NCI-H524 (cell line): Measurements from ENCODE around the gene PRKG2.

Experiments used
- DNase-seq, 2 experiments: peaks; one replicate each; lab custom pipeline; 2025; lab: John Stamatoyannopoulos, UW

Gene PRKG2

GRCh38 chr4:81093720-81094401 lies 121.2 kb downstream of the PRKG2 start:
- no peak for DNase-seq

- DNase-seq = no peak
Measured at GRCh38 chr4:81085979-81086378, 129.0 kb downstream of the PRKG2 start.

GRCh38 chr4:81085291-81085690 lies 129.7 kb downstream of the PRKG2 start:
- DNase-seq = no peak

- peak in 1 of 2 experiments; percentile 5 for DNase-seq
Measured at GRCh38 chr4:81084634-81085033, 130.4 kb downstream of the PRKG2 start.

GRCh38 chr4:81084029-81084428 lies 131.0 kb downstream of the PRKG2 start:
- peak in 1 of 2 experiments; percentile 12 for DNase-seq

GRCh38 chr4:81081156-81081555 lies 133.9 kb downstream of the PRKG2 start:
- no peak for DNase-seq

- DNase-seq = no peak
Measured at GRCh38 chr4:81071013-81071412, 144.0 kb downstream of the PRKG2 start.

- peak; percentile 68 to 86 for DNase-seq
Measured at GRCh38 chr4:81069706-81070331, 145.2 kb downstream of the PRKG2 start.

- DNase-seq = no peak
Measured at GRCh38 chr4:81065446-81065845, 149.6 kb downstream of the PRKG2 start.

GRCh38 chr4:81062001-81062400 lies 153.0 kb downstream of the PRKG2 start:
- no peak for DNase-seq

- no peak for DNase-seq
Measured at GRCh38 chr4:81061344-81061730, 153.7 kb downstream of the PRKG2 start.

- DNase-seq = no peak
Measured at GRCh38 chr4:81060587-81061343, 154.3 kb downstream of the PRKG2 start.

GRCh38 chr4:81058621-81059020 lies 156.4 kb downstream of the PRKG2 start:
- no peak for DNase-seq

- DNase-seq = peak; percentile 52 to 72
Measured at GRCh38 chr4:81052119-81053068, 162.6 kb downstream of the PRKG2 start.

- DNase-seq = no peak
Measured at GRCh38 chr4:81049907-81050306, 165.1 kb downstream of the PRKG2 start.

- no peak for DNase-seq
Measured at GRCh38 chr4:81049330-81049729, 165.7 kb downstream of the PRKG2 start.

- DNase-seq = no peak
Measured at GRCh38 chr4:81042578-81043365, 172.2 kb downstream of the PRKG2 start.

GRCh38 chr4:81040012-81040659 lies 174.9 kb downstream of the PRKG2 start:
- DNase-seq = peak; percentile 3 to 26

- no peak for DNase-seq
Measured at GRCh38 chr4:81039351-81039972, 175.6 kb downstream of the PRKG2 start.
